Measurements from ENCODE around the gene TFPT.

TFPT gene

DNA sequence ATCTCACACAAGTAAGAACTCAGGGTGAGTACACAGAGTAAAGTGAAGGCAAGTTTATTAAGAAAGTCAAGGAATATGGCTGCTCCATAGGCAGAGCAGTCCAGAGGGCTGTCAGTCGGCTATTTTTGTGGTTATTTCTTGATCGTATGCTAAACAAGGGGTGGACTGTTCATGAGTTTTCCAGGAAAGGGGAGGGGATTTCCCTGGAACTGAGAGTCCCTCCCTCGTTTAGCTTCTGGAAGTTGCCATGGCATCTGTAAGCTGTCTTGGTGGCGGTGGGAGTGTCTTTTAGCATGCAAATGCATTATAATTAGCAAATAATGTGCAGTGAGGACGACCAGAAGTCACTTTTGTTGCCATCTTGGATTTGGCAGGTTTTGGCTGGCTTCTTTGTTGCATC lies 46.0 kb downstream of the TFPT start:
- DNase-seq, result no peak

DNA sequence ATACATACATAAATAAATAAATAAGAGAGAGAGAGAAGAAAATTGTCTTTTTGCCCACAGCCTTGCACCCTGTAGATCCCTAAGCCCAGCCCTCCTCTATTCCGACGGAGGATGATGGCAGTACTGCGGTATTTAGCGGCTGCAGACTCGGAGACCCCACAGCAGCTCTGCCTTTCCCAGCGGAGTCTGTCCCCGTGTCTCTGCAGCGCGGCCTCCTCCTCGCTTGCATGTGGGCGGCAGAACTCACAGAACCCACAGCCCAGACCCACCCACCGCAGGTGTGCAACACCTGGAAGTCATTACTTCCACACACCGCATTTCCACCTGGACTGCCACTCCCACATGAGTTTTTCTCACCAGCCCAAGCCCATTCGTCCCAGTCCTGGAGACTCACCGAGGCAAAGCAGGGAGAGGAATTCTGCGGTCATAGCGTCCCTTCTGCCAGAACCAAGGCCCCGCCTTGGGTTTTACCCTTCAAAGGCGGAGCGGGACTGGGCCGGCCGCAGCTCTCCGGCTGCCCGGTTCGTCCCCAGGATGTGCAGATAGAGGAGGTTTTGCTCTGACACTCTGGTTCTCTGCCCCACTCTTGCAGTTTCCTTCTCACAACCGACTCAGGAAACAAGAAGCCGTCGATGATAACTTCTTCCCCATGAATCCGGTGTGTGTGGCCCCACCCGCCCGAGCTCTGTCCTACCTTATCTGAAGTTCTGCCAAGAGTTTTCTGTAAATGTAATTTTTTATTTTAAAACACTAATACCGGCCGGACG lies 51.9 kb downstream of the TFPT start, which contains the start of gene VSTM1:
Gene VSTM1 (minus strand): TSS at position 548 of the 767 bp plus-strand sequence. CDS start 120 bp downstream, at position 428.
- no peak for DNase-seq

DNA sequence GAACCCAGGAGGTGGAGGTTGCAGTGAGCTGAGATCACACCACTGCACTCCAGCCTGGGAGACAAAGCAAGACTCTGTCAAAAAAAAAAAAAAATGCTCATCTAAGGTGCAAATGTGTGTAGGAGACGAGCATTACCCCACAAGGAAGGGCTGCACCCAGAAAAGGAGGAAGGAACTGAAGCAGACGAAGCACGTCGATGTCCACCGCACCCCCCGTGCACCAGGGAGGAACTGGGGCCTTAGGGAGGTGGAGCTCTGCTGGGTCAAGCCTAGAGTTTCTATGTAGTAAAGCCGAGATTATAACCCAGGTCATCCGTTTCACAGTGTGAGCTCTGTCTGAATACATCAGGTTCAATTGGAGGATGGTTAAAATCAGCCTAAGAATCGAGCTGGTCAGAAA lies 52.8 kb downstream of the TFPT start:
- no peak for DNase-seq
